ENCODE results near the gene ZNF862.
"Not testable (repeated sequence)": the region's sequence is repeated elsewhere in the genome, so short reads cannot be mapped to it uniquely, and the experiment has no call there.

Gene ZNF862

GRCh38 chr7:149825567-149826343, 12.4 kb upstream of the ZNF862 start:
- no peak for DNase-seq

GRCh38 chr7:149826344-149827088, 11.7 kb upstream of the ZNF862 start:
- no peak for DNase-seq

DNA sequence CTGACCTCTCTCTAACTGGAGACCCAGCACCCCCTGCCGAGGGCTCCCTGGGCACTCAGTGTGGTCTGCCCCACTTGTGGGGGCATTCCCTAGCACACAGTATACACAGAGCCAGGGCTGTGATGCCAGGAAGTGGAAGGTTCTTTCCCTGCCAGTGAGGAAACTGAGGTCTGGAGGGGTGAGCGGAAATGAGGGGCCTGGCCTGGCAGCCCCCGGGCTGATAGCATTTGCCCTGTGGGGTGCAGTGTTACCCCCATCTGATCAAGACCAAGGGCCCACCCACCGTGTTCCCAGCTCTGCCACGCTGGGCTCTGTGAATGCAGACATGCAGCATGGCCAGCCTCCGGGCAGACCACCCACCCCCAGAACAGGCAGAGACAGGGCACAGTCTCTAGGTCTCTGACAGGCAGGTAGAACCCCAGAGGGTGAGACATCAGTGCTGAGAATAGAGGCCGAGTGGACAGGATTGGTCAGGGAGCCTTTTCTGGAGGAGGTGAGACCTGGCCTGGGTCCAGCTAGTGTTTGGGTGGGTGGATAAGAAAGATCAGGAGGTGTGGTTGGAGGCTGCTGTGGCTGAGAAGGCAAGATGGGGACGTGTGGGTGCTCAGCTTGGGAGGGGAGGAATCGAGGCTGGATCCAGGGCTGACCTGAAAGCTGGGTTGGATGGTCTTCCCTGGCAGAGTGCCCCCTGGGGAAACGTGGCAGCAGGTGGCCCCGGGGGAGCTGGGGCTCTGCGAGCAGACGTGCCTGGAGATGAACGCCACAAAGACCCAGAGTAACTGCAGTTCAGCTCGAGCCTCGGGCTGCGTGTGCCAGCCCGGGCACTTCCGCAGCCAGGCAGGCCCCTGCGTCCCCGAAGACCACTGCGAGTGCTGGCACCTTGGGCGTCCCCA, 10.8 kb upstream of the ZNF862 start:
- no peak for DNase-seq

GRCh38 chr7:149828357-149829309, 9.5 kb upstream of the ZNF862 start:
- no peak for DNase-seq

DNA sequence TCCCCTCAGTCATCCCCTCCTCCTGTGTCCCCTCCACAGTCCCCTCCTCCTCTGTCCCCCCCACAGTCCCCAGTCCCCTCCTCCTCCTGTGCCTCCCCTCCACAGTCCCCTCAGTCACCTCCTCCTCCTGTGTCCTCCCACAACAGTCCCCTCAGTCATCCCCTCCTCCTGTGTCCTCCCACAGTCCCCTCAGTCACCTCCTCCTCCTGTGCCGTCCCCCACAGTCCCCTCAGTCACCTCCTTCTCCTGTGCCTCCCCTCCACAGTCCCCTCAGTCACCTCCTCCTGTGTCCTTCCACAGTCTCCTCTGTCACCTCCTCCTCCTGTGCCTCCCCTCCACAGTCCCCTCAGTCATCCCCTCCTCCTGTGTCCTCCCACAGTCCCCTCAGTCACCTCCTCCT, 7.6 kb upstream of the ZNF862 start:
- DNase-seq, result not testable (repeated sequence)

DNA sequence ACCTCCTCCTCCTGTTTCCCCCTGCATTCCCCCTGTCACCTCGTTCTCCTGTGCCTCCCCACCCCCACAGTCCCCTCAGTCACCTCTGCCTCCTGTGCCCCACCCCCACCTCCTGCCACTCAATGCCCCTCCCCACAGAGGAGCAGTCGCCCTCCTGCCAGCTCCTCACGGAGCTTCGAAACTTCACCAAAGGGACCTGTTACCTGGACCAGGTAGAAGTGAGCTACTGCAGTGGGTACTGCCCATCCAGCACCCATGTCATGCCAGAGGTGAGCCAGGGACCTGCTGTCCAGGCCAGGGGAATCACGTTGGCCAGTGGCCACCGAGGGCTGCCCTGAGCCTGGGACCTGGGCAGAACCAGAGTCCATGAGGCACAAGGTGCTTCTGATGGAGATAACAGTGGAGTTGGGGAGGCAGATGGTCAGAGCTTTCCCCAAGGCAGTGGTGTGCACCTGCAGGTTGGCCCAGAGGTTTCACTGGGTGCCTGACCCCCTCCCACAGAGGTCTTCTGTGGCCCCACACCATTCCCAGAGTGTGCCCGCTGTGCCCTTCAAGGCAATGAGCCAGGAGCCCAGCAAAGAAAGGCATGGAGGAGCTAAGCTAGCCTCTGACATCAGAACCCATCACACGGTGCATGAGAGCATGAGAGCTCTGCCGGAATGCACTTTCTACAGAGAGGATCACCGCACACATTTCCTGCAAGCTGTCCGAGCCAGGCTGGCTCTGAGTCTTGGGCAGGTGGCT, 7.0 kb upstream of the ZNF862 start:
- DNase-seq, result no peak

DNA sequence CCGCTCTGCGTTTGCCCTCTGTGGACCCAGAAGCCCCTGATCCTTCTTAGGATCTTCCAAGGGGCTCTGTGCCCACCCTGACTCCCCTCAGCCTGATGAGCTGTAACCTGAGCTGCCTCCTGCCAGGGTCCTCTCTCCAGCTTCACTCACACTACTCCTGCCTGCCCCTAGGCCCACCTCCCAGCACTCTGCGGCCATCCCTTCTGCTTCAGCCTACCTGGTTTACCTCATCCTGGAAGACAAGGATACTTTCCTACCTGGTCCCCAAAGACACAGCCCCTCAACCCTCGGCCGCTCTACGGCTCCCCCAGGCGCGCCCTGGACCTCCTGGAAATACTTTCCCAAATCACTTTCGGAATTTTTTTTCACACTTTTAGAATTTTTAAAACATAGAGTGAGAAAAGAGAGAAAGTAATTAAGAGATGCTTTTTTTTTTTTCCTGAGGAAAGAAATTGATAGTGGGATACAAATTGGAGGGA, 6.4 kb upstream of the ZNF862 start:
- DNase-seq, result no peak

DNA sequence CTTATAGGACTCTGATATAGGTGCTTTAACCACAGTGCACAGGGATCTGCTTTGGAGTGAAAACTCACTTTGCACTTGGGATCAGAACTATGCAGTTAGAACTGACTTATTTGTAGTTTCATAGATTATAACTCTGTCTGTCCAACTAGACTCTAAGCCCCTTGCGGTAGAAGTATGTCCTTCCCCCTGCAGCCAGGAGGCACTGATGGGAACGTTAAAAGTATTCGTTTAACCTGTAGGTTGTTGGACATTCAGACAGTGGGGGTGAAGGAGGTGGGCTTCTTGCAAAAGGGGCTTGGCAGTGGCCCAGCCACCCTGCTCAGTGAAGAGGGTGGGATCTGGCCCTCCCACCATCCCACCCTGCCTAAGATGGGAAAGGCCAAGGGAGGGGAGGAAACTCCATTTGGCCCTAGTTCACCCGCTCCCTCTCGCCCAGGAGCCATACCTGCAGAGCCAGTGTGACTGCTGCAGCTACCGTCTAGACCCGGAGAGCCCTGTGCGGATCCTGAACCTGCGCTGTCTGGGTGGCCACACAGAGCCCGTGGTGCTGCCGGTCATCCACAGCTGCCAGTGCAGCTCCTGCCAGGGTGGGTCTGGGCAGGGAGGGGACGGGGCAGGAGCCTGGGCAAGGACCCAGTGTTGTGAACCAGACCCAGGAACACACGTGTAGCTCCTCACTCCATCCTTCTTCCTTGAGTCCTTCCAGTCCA, 5.7 kb upstream of the ZNF862 start:
- no peak for DNase-seq

GRCh38 chr7:149833495-149834130, 4.6 kb upstream of the ZNF862 start:
- no peak for DNase-seq

DNA sequence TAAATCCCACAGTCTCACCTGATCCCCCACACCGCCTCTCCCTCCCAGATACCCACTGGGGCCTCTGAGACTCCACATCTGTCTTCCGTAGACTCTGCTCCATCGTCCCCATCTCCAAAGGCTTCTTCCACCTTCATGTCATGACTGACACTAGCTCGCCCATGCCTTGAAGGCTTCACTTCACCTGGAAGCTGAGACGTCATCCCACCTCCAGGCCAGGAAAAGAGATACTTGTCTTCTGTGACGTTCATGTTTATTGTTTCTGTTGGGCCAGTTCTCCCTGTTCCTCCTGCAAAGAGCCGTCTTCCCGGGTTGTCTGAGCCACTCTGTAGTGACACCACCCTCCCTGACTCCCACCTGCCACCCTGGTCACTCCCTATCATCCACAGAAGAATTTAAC, 3.6 kb upstream of the ZNF862 start:
- no peak for DNase-seq

GRCh38 chr7:149836434-149836833, 1.7 kb upstream of the ZNF862 start:
- DNase-seq, result no peak

DNA sequence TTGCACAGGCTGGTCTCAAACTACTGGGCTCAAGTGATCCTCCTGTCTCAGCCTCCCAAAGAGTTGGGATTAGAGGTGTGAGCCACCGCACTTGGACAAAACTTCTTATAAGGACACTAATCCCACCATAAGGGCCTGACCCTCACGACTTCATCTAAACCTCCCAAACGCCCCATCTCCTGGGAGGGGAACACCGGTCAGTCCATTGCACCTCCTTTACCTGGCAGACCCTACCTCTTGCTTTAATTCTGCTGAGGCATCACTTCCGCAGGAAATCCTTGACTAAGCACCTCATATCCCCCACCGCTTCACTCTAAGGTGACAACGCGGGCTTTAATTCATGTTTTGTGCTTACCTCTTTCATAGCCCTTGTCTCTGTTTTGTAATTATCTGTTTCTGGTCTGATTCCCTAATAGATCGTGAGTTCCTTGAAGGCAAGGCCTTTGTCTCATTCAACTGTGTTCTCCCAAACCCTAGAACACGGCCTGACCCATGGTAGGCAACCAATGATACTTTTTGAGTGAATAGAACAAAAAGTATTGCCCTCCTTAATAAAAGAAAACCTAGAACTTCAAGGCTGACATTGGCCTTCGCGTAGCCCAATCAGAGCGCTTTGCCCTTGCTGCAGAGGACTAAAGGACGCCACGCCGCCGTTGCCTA, 481 bp upstream of the ZNF862 start:
- DNase-seq, result no peak

- no peak for DNase-seq
Observed at GRCh38 chr7:149838992-149839408, 825 bp downstream of the ZNF862 start.

DNA sequence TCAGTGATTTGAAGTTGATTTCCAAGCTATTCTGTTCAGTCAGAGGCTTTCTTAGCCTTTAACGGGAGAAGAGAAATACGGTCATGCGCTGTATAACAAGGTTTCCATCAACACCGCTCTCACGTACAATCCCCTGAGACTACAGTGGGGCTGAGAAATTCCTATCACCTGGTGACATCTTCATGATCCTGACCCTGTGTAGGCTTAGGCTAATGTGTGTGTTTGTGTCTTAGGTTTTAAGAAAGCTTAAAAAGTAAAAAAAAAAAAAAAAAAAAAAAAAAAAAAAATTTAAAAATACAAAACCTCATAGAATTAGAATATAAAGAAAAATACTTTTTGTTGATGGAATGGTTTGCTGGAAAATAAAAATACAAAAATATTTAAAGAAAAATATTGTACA, 1.8 kb downstream of the ZNF862 start:
- DNase-seq, result no peak

DNA sequence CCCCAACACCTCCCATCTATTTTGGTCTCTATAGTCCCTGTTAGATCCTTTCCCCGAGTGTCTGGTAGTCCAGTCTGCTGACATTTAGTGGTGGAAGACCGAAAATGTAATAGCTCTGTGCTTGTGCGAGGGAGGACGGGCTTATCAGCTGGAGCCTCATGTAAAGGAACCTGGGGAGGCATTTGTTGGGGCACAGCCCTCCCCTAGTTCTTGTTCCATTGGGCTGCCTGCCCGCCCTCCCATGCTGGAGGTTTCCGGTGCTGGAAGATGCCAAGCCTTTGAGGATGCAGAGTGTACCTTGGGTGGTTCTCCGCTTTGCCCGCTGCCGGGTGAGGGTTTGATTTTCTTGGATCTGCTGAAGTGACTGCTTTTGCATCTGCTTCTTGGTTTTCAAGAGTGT, 5.4 kb downstream of the ZNF862 start:
- DNase-seq, result no peak

DNA sequence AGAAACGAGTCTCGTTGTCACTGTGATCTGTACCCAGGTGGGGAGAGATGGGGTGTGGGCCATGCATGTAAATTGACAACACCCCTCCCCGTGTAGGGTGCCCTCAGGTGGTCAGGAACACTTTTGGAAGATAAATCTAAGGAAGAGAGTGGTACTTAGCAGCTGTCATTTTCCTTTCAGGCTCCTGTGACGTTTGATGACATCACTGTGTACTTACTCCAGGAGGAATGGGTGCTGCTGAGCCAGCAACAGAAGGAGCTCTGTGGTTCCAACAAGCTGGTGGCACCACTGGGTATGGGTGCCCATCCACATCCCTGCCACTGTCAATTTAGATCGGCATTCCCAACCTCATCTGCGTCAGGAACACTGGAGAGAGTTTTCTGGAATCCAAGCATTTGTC, 6.3 kb downstream of the ZNF862 start:
- no peak for DNase-seq

GRCh38 chr7:149845257-149845980, 7.2 kb downstream of the ZNF862 start:
- DNase-seq, result no peak

GRCh38 chr7:149846021-149846420, 7.8 kb downstream of the ZNF862 start:
- no peak for DNase-seq
